KBM-7 (cell line): ENCODE data around the gene RUBCN.
"Not testable (repeated sequence)": the region's sequence is repeated elsewhere in the genome, so short reads cannot be mapped to it uniquely, and the experiment has no call there.

Source experiments
- DNase-seq: peaks from one replicate; pipeline ENCODE4 v3.0.0-alpha.2; 2015
- in situ Hi-C: fragments of 300-500 bp; cut with MboI; formaldehyde crosslinking; loops from 2 replicates; pipeline ENCODE4 v1.14.3; 2020; ENCODE audit warnings: low sequenced_read_pairs, low pct_unique_long_range_greater_than_20kb, mixed read lengths

RUBCN gene

GRCh38 chr3:197629286-197629685 is 107.4 kb downstream of the RUBCN start:
- in situ Hi-C loops, DNase-seq: not testable (repeated sequence)

DNA sequence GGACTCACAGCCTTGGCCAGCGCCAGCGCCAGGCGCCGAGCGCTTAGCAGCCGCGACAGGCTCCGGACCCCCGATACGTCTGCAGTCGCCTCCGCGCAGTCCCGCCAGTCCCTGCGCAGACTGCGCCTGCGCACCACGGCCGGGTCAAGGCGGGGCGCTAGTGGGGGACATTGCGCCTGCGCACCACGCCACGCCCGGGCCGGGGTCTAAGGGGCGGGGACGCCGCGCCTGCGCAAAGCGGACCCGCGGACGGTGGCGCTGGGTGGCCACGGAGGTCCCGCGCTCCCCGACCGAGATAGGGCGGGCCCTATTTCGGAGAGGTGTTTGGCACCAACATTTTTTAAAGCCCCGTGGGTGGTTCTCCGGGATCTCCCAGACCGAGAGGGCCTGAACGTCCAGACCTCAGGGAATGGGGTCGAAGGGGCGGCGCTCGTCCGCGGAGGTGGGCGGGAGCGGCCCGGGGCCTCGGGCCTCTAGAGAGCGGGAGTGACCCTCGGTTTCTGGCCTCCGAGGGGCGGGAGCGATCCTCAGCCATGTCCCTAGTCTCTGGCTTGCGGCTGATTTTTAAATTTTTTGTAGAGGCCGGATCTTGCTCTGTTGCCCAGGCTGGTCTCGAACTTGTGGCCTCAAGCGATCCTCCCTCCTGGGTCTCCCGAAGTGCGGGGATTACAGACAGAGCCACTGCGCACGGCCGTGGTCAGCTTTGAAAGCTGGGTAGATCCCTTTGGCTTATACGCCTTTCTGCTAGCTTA is 108.8 kb downstream of the RUBCN start:
- peak; percentile 88 for DNase-seq

DNA sequence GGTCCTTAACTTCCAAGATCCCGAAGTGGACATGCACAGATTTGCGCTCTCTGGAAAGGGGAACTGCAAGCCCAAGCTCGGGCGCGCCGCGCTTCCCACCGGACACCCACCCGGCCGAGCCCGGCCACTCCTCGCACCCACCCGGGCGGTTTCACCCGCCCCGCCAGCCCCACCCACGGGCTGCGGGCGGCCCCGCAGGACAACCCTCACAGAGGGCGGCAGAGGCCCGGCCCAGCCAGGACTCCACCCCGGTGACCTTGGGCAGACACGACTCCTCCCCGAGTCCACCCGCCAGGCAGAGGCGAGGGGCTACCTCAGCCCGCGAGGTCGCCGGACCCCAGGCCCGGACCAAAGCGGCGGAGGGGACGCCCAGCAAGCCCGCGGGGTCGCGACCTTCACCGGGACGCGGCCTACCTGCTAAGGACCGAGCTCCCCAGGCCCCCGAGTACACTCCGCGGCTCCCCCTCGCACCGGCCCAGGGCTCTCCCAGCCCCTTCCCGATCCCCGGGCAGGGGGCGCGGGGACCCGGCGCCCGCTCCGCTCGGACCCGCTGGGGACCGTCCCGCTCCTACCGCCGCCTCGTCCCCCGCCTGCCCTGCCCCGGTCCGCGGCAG is 109.4 kb downstream of the RUBCN start:
- DNase-seq, in situ Hi-C loops: not testable (repeated sequence)

More for the DNA sequence above, 108.8 kb downstream of the RUBCN start:
- in situ Hi-C loops, result not testable (repeated sequence)

GRCh38 chr3:197626404-197627157 is 110.1 kb downstream of the RUBCN start:
- in situ Hi-C loops, DNase-seq: not testable (repeated sequence)

GRCh38 chr3:197621478-197621877 is 115.2 kb downstream of the RUBCN start:
- DNase-seq, in situ Hi-C loops: not testable (repeated sequence)
